GM19193 (cell line): Measurements from ENCODE around the gene TJP3.

ENCODE experiments used
- POLR2A ChIP-seq: IDR thresholded peaks from 4 replicates; pipeline ENCODE4 v1.6.1; 2011; ENCODE audit not compliant: insufficient read depth, insufficient read length; ENCODE audit errors: extremely low read depth

Gene TJP3

GRCh38 chr19:3784607-3785450 lies 76.6 kb downstream of the TJP3 start:
- TF ChIP-seq POLR2A: no peak

DNA sequence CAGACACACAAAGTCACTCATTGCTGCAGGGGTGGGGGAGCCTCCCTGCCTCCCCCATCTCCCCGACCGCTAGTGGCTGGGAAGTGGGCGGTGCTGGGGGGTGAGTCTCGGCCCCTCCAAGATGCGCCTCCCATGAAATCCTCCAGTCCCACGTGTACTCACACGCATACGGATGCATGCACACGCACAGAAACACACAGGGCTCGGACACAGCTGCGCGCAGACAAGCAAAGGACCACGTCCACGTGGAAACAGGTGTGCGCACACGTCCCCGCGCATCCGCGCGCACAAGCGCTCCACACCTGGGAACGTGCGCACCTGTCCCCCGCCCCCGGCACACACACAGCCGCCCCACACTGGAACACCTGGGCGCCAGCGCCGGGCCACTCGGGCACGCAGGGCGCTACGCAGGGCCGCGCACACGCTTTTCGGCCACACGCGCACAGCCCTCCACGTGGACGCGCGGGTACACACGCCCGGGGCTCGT lies 77.3 kb downstream of the TJP3 start:
- TF ChIP-seq POLR2A: no peak

DNA sequence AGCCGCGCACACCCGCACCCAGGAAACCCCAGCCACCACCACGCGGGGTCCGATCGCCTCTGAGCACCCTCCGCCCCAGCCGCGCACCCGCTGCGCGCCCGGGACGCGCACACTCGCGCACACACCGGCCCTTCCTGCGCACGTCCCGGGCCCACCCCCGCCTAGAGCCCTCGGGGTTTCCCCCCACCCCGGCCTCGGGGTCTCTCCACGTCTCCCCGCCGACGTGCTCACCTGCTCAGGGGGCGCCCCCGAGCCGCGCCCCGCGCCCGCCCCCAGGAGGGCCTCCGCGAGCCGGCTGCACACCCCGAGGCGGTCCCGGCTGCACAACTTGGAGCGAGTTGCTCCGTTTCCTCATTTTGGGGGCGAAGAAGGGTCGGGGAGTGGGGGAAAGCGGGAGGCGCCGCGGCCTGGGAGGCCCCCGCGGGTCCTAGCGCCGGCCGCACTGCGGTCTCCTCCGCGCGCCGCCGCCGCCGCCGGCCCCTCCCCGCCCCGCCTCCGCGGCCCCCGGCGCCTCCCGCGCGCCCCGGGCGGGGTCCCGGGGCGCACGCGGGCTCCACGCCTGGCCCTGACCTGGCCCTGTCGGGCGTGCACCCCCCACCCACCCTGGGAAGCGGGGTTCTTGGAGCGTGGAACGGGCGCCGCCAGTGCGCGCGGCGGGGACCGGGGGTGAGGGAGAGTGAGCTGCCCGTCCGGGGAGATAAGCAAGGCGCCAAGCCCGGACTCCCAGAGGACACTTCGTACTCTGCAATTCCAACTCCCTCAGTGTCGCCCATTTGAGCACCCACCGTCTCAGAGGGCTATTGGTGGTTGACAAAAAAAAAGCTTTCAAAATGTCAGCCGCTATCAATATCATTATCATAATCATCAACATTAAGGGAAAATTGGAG lies 78.0 kb downstream of the TJP3 start, which contains the start of gene MATK:
MATK (minus strand) TSS at position 444 of the 887 bp plus-strand sequence. CDS start 1,246 bp downstream, outside the sequence.
- TF ChIP-seq POLR2A: no peak

GRCh38 chr19:3788996-3789778 lies 81.0 kb downstream of the TJP3 start:
- no peak for TF ChIP-seq POLR2A

DNA sequence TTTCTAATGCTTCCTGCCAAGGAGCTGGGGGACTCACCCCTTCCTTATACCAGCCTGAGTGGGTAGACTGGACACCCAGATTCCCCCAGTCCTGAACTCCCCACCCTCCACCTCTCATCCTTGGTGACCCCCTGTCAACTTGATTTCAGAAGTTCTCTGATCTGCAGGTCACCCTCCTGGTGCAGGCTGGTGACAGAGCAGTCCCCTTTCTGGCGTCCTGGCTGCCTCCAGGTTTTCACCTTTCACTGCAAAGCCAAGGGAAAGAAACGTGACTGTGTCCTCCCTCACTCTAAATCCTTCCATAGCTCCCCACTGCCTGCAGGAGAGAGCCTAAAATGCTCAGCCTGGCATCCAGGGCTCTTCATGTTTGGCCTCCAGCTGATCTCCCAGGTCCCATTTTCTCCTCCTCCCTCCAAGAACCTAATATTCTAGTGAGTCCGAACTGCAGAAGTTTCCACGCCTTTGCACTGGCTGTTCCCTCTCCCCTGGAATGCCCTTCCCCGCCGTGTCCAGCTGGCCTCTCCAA lies 82.1 kb downstream of the TJP3 start:
- TF ChIP-seq POLR2A: no peak

- no peak for TF ChIP-seq POLR2A
Measured at GRCh38 chr19:3790941-3791340, 82.8 kb downstream of the TJP3 start.

- TF ChIP-seq POLR2A: no peak
Measured at GRCh38 chr19:3792114-3792513, 83.9 kb downstream of the TJP3 start.

GRCh38 chr19:3793799-3794198 lies 85.6 kb downstream of the TJP3 start:
- TF ChIP-seq POLR2A: no peak

GRCh38 chr19:3796358-3796757 lies 88.2 kb downstream of the TJP3 start:
- TF ChIP-seq POLR2A: no peak

- no peak for TF ChIP-seq POLR2A
Measured at GRCh38 chr19:3798137-3798536, 90.0 kb downstream of the TJP3 start.
